Mucosa of rectum (tissue), 2 donors: ENCODE results near the gene LGALS1.

Experiments used
- H3K27ac ChIP-seq, 2 donors: one replicate each; pipeline ENCODE4 v1.7.0; 2013; ENCODE audit warnings: inconsistent platforms in 2 of 2, low read depth in 2 of 2, low read length in 2 of 2
- H3K27me3 ChIP-seq, 2 donors: one replicate each; pipeline ENCODE4 v1.7.0; 2013; ENCODE audit warnings: low read length in 2 of 2; ENCODE audit not compliant: control insufficient read depth in 2 of 2, insufficient read depth in 2 of 2
- H3K36me3 ChIP-seq, 2 donors: one replicate each; pipeline ENCODE4 v1.7.0; 2013; ENCODE audit warnings: low read length in 2 of 2; ENCODE audit not compliant: control insufficient read depth in 2 of 2, insufficient read depth in 2 of 2
- H3K4me1 ChIP-seq, 2 donors: one replicate each; pipeline ENCODE4 v1.7.0; 2013; ENCODE audit warnings: low read length in 2 of 2, mild to moderate bottlenecking in 1 of 2; ENCODE audit not compliant: control insufficient read depth in 2 of 2, insufficient read depth in 2 of 2
- H3K4me3 ChIP-seq, 2 donors: one replicate each; pipeline ENCODE4 v1.7.0; 2013; ENCODE audit warnings: low read length in 2 of 2
- H3K9ac ChIP-seq, 2 donors: one replicate each; pipeline ENCODE4 v1.7.0; 2013; ENCODE audit warnings: low read length in 2 of 2, low read depth in 1 of 2, mild to moderate bottlenecking in 1 of 2
- H3K9me3 ChIP-seq, 2 donors: one replicate each; pipeline ENCODE4 v1.7.0; 2013; ENCODE audit warnings: low read length in 2 of 2; ENCODE audit not compliant: control insufficient read depth in 2 of 2
- donor health status: healthy.
- donor health status: Normal muscosa, but diverticular disease.

LGALS1 gene

GRCh38 chr22:37631448-37632173 lies 43.8 kb upstream of the LGALS1 start:
- H3K27ac ChIP-seq: peak overlapping the region in 1 of 2 donors; percentile 87
- peaks cover 22 to 30% of the 10 kb centered on the region in 2 donors for H3K36me3 ChIP-seq
- H3K4me1 ChIP-seq: peaks cover 44 to 48% of the 10 kb centered on the region in 2 donors

DNA sequence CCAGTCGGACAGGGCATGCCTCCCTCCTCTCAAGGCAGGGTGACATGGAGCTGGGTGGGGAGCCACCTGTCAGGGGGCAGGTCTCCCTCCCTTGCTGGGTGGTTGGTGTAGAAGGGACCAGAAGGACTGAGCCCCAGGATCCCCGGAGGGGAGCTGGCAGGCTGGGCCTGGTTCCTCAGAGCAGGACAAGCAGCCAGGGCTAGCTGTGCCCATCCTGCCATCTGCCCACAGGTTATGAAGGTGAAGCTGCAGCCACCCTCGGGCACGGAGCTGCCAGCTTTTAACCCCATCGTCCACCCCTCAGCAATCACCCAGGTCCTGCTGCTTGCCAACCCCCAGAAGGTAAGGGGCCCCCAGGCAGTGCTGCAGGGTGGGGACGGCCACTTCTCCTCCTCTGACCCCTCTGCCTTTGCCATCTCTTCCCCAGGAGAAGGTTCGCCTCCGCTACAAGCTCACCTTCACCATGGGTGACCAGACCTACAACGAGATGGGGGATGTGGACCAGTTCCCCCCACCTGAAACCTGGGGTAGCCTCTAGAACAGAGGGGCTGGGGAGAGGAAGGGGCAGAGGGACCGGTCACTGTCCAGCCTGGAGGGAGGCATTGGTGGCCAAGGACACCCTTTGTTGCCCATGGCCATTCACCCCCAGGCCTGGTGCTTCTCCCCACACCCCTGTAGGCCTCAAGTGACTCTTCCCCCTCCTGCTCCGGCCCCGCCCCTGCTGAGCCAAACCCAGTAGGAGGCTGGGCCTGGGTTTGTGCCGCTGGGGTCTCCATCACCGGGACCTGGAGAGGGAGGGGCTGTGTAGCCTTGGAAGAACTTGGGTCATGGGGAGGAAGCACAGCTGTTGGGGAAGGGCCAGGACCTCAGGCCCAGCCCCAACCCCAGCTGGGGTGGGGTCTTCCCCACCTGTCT lies 43.0 kb upstream of the LGALS1 start:
- Histone ChIP-seq H3K4me1 (peaks cover 44 to 48% of the 10 kb centered on the region in 2 donors), H3K36me3 (peaks cover 22 to 30% of the 10 kb centered on the region in 2 donors), H3K9ac (peak overlapping the region in 1 of 2 donors; percentile 50), H3K27ac (peak overlapping the region in 1 of 2 donors; percentile 87), H3K9me3 (no peaks in the 10 kb centered on the region), H3K27me3 (no peaks in the 10 kb centered on the region), H3K4me3 (no peak overlapping the region)

More at GRCh38 chr22:37631448-37632173, 43.8 kb upstream of the LGALS1 start:
- Histone ChIP-seq H3K9me3 (no peaks in the 10 kb centered on the region), H3K4me3 (no peak overlapping the region), H3K27me3 (no peaks in the 10 kb centered on the region), H3K9ac (no peak overlapping the region)

- Histone ChIP-seq H3K9me3 (no peaks in the 10 kb centered on the region), H3K4me1 (peaks cover 44 to 49% of the 10 kb centered on the region in 2 donors), H3K27ac (peak overlapping the region; percentile 57 to 87), H3K36me3 (peaks cover 22 to 30% of the 10 kb centered on the region in 2 donors), H3K9ac (peak overlapping the region; percentile 50 to 56), H3K27me3 (no peaks in the 10 kb centered on the region), H3K4me3 (peak overlapping the region; percentile 14 to 20)
Observed at GRCh38 chr22:37633089-37633624, 42.3 kb upstream of the LGALS1 start.

GRCh38 chr22:37633625-37634416 lies 41.6 kb upstream of the LGALS1 start:
- Histone ChIP-seq H3K4me3 (peak overlapping the region; percentile 14 to 44), H3K27ac (peak overlapping the region; percentile 57 to 87), H3K27me3 (no peaks in the 10 kb centered on the region), H3K36me3 (peaks cover 19 to 26% of the 10 kb centered on the region in 2 donors), H3K4me1 (peaks cover 47 to 56% of the 10 kb centered on the region in 2 donors), H3K9ac (peak overlapping the region; percentile 50 to 56), H3K9me3 (no peaks in the 10 kb centered on the region)

DNA sequence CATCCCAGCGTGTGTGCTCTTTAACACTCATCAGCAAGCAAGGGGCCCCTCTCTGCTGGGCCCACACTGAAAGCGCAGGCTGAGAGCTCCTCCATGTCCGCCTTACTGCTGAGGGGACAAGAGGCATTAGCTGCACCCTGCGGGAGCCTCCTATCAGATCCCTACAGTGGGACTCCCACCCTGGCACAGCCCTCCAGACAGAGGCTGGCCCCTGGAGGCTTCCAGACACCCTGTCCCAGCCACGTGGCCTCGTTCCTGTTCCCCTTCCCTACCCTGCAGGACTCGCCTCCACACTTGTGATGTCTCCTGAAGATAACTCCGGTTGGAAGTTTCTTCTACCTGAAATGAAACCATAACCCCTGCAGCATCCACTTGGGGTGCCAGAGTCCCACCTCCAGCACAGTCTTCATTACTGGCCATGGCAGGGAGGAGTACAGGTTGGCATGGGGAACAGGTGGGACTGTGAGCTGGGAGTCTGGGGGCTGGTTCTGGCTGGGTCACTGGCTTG lies 41.0 kb upstream of the LGALS1 start:
- Histone ChIP-seq H3K4me1 (peaks cover 52 to 60% of the 10 kb centered on the region in 2 donors), H3K36me3 (peaks cover 19 to 20% of the 10 kb centered on the region in 2 donors), H3K27me3 (no peaks in the 10 kb centered on the region), H3K4me3 (peak overlapping the region in 1 of 2 donors; percentile 44), H3K9me3 (no peaks in the 10 kb centered on the region), H3K27ac (peak overlapping the region; percentile 57 to 87), H3K9ac (peak overlapping the region in 1 of 2 donors; percentile 47)

- Histone ChIP-seq H3K4me3 (no peak overlapping the region), H3K4me1 (peaks cover 55 to 60% of the 10 kb centered on the region in 2 donors), H3K9me3 (no peaks in the 10 kb centered on the region), H3K27me3 (no peaks in the 10 kb centered on the region), H3K9ac (no peak overlapping the region), H3K36me3 (peaks cover 14% of the 10 kb centered on the region in 2 donors), H3K27ac (peak overlapping the region in 1 of 2 donors; percentile 48)
Observed at GRCh38 chr22:37635157-37635556, 40.3 kb upstream of the LGALS1 start.

DNA sequence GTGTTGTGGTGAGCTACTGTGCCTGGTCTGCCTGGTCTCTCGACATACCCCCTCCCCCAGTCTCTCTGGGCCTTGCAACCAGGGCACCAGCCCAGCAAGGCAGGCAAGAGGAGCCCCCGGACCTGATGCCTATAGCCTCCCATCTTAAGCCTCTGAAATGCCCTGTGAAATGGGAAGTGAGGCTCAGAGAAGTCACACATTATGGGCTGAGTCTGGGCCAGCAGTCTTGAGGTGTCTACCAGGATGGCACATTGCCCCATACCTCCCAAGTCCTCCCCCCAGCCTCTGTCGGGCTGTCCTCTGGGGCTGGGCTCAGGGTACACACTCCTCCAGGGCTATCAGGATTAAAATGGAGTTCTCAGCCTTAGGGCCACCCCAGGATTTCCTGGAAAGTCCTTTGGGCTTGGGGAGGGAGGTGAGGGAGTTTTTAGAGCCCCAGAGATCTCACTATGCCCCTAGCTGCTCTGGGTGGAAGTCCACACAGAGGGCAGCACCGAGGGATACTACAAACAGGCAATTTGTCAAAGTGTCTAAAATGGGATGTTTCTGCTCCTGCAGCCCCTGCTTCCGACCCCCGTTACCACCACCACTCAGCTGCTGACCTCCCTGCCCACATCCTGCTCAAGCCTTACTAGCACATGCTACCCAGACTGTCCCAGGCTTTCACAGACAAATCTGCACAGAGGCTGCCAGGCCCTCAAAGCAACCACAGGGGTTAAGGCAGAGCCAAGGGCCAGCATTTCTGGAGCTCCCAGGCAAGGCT lies 39.1 kb upstream of the LGALS1 start:
- peaks cover 63 to 70% of the 10 kb centered on the region in 2 donors for H3K4me1 ChIP-seq

GRCh38 chr22:37636949-37637273 lies 38.5 kb upstream of the LGALS1 start:
- H3K36me3 ChIP-seq: peaks cover 4 to 12% of the 10 kb centered on the region in 2 donors
- peak overlapping the region; percentile 91 to 94 for H3K27ac ChIP-seq
- no peaks in the 10 kb centered on the region for H3K9me3 ChIP-seq
- H3K9ac ChIP-seq: peak overlapping the region; percentile 11 to 87
- H3K27me3 ChIP-seq: no peaks in the 10 kb centered on the region
- H3K4me1 ChIP-seq: peaks cover 68 to 75% of the 10 kb centered on the region in 2 donors
- no peak overlapping the region for H3K4me3 ChIP-seq

More for the DNA sequence above, 39.1 kb upstream of the LGALS1 start:
- Histone ChIP-seq H3K36me3 (peaks cover 10 to 11% of the 10 kb centered on the region in 2 donors), H3K9ac (peak overlapping the region; percentile 11 to 87), H3K27me3 (no peaks in the 10 kb centered on the region), H3K27ac (peak overlapping the region; percentile 91 to 94), H3K4me3 (no peak overlapping the region), H3K9me3 (no peaks in the 10 kb centered on the region)
